ENCODE data around the gene THSD7A.

THSD7A gene

GRCh38 chr7:11701829-11702560, 130.0 kb downstream of the THSD7A start:
- no peak for DNase-seq

DNA sequence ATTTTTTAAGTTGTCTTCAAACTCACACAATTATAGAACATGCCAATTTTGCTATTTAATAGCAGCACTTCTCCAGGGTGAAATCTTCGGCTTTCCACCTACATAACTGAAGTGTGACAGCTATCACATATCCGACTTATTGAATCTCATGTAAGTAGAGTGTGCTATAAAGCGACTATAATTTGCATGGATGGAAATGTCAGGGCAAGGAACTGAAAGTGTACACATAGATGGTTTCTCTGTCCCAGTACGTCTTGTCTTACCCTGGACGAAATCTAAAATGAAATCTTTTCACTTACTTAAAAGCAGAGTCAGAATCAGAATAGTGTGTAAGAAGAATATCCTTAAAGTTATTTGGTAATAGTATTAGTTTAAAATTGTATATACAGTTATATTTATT, 132.3 kb downstream of the THSD7A start:
- DNase-seq, result no peak

- DNase-seq, result no peak
These were observed 133.6 kb downstream of the THSD7A start for GRCh38 chr7:11698384-11698871.

DNA sequence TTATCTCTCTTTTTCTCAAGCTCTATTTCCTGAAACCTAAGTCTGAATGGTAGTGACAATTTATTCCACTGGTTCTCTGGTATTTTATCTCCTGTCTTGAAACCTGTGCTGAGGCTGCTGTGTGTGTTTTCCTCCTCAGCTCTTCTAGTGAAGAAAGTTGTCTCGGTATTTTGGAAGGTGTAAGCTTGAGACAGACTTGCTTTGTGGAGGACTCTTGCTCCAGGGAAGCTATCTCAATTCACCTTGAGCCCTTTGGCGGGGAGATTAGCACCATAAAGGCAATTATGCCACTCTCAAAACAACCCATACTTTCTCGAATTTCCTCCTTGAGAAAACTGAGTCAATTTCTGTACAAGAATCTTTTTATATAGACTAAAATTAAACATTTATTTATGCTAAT, 141.6 kb downstream of the THSD7A start:
- no peak for DNase-seq

- DNase-seq, result peak; percentile 51
These were observed 142.9 kb downstream of the THSD7A start for GRCh38 chr7:11689096-11689495.

- DNase-seq, result no peak
These were observed 150.5 kb downstream of the THSD7A start for GRCh38 chr7:11681461-11681860.

DNA sequence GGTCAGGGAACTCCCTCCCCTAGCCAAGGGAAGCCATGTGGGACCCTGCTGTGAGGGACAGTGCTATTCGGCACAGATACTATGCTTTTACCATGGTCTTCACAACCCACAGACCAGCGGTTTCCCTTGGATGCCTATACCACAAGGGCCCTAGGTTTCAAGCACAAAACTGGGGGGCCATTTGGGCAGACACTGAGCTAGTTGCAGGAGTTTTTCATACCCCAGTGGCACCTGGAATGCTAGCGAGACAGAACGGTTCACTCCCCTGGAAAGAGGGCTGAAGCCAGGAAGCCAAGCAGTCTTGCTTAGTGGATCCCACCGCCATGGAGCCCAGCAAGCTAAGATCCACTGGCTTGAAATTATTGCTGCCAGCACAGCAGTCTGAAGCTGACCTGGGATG, 156.8 kb downstream of the THSD7A start:
- no peak for DNase-seq

- DNase-seq, result no peak
These were observed 163.3 kb downstream of the THSD7A start for GRCh38 chr7:11668727-11669126.

DNA sequence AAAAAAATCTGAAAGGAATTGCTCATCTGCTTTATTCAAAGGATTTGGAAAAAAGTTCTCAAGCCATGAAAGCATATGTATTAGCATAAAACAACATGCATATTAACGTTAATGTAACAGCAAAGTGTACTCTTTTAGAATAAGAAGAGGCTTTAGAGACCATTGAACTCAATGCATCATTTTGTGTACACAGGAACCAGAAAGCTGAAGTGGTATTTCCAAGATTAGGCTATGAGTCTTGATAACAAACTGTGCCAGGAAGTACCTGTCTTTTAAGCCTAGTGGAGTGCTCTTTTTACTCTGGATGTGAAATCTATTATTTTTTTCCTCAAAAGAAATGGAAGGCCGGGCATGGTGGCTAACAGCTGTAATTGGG, 164.2 kb downstream of the THSD7A start:
- DNase-seq, result no peak

- no peak for DNase-seq
These were observed 164.8 kb downstream of the THSD7A start for GRCh38 chr7:11667071-11667809.

GRCh38 chr7:11665357-11665756, 166.6 kb downstream of the THSD7A start:
- DNase-seq, result peak; percentile 1

GRCh38 chr7:11655642-11656041, 176.4 kb downstream of the THSD7A start:
- DNase-seq, result no peak

DNA sequence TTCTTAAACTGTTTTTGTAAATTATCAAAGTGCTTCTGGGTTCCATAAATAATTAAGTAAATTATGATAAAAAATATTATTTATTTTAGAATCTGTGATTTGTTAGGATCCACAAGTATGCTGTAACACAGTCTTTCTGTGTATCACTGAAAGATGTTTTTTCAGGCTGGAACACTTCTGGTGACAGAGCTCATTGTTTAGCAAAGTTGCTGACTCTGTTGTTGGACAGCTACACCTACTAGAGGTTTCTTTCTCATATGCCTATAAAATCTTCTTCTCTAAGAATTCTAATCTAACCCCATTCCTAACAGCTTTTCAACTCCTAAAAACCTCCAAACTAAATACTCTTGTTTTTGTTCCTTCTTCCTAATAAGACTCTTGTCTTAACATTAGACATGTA, 176.8 kb downstream of the THSD7A start:
- DNase-seq, result no peak

DNA sequence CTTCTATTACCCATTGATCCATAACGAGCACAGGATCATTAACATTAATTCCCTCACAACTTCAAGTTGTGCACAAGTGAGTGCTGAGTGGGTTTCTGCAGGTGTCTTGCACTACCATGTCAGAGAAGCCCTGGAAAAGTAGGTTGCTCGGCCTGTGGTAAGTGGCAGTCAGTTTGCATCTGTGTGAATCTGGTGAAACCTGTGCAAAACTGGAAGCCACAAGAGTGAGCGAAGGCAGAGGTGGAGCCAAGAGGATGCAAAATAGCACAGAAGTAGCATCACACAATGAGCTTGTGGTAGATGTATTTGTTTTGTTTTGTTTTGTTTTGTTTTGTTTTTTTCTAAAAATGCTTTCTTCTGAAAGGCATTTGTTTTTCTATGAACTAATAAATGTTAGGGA, 181.5 kb downstream of the THSD7A start:
- no peak for DNase-seq

DNA sequence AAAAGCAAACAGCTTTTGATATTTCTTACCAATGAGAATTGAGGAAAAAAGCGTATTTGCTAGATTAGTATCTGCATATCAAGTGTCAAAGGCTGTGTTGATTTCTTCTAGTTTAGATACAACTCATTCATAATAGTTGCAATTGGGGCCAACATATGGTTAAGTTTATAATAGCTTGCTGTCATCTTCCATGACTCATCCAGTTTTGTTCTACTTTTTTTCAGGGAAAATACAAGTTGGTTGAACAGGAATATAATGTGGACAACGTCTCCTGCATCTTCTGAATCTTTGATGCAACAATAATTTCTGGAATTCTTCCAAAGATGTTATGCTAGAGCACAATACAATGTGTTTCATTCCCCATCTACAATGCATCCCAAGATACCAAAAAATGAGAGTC, 182.0 kb downstream of the THSD7A start:
- DNase-seq, result no peak

DNA sequence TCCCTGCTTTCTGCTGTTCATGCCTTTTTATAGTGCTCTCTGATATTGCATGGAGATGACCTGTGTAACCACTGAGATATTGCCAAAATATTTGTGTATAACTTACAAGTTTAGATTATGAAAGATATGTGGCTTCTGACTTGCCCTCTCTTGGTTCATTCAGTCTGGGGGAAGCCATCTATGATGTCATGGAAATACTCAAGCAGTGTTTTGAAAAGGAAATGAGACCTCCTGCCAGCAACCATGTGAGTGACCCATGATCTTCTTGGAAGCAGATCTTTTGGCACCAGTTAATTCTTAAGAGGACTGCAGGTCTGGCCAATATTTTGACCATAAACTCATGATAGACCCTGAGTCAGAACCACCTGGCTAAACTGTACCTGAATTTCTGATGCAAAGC, 183.0 kb downstream of the THSD7A start:
- no peak for DNase-seq

DNA sequence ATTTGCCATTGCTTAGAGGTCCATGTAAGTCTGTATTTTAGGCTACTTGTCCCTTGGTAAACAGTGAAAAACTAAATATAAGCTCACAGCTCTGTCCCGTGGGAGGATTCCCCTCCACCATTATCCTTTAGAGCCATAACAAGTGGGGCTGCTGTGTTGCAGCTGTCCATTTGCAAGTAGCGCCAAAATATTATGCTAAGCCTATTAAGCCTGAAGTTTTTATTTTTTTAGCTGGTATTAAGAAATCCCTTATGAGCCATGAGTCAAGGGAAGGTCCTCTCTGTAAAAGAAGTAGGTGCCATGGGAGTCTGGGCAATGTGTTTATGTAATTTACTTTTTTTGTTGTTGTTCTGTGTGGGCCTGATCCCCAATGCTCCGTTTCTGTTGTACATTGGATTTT, 183.9 kb downstream of the THSD7A start:
- no peak for DNase-seq

- DNase-seq, result no peak
These were observed 189.2 kb downstream of the THSD7A start for GRCh38 chr7:11642841-11643240.

DNA sequence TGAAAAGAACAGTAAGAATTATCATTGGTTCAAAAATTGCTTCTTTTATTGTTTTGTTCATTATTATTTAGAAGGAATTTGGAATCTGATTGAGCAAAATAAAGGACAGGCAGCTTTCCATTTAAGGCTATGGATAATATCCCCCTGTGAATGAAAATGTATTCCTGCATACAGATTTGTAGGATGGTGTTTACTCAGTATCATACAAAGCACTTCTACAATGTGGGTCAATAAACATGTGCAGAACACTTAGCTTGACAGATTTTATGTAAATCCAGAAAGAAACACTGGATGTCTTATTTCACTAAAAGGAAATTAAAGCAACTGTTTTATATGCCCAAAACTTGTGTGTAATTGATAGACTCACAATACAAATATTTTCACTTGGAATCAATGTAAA, 189.7 kb downstream of the THSD7A start:
- no peak for DNase-seq

DNA sequence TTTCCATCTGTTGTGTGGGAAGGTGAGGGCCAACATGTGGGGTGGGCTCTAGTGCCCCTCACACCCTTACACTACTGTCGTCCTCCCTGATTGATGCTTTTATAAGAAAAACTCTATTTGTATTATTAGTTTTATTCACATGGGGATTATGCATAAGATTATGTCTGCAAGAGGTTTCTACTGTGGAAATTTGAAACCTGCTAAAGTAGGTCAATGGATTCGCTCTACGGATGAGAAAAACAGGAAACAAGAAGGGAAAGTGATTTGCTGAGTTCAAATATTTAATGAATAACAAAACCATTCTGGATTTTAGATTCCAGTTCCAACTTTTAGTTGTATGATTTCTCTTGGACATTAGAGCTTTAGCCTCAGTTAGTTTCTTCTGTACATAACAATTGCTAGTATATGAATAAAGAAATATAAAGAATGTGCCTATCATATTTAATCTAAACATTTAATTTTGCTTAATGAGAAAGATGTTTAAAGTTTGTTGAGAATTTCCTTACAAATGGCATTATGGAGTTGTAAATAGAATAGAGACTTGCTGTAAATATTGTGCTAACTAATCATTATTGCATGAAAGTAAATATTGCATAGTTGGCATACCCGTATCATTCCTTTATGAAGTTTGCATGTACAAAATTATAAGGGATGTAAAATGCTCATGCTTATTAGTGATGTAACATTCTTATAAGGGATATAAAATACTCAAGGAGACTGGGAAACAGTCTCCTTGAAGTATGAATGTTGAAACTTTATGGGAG, 193.8 kb downstream of the THSD7A start:
- DNase-seq, result no peak

- no peak for DNase-seq
These were observed 195.7 kb downstream of the THSD7A start for GRCh38 chr7:11636274-11636673.

DNA sequence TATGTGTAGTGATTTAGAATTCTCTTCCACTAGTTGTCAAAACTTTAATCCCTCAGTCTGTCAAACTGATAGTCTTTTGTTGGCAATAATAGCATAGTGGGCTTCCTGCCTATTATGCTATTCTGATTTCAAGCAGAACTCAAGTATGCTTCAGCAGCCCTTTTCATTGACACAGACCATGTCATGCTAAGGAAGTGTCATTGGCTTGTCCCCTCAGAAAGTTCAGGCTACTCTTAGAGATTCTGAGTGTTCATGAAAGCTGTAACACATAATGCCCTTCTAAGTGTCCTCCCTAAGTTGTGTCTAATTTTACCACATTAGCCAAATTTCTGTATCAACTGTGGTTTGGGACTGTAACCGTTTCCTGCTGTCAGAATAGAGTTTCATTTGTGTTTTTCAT, 198.7 kb downstream of the THSD7A start:
- DNase-seq, result no peak

- DNase-seq, result no peak
These were observed 201.6 kb downstream of the THSD7A start for GRCh38 chr7:11630355-11630754.

GRCh38 chr7:11625669-11626068, 206.3 kb downstream of the THSD7A start:
- DNase-seq, result no peak
